Hematopoietic multipotent progenitor cell treated with erythropoietin and hydrocortisone succinate and interleukin-3 and kit ligand, for 6 days (in vitro differentiated cells): ENCODE data around the gene ANAPC16.
"Not testable (repeated sequence)": the region's sequence is repeated elsewhere in the genome, so short reads cannot be mapped to it uniquely, and the experiment has no call there.

Experiments used
- DNase-seq: peaks from one replicate; pipeline ENCODE4 v3.0.0-alpha.2; 2015

The ANAPC16 gene

DNA sequence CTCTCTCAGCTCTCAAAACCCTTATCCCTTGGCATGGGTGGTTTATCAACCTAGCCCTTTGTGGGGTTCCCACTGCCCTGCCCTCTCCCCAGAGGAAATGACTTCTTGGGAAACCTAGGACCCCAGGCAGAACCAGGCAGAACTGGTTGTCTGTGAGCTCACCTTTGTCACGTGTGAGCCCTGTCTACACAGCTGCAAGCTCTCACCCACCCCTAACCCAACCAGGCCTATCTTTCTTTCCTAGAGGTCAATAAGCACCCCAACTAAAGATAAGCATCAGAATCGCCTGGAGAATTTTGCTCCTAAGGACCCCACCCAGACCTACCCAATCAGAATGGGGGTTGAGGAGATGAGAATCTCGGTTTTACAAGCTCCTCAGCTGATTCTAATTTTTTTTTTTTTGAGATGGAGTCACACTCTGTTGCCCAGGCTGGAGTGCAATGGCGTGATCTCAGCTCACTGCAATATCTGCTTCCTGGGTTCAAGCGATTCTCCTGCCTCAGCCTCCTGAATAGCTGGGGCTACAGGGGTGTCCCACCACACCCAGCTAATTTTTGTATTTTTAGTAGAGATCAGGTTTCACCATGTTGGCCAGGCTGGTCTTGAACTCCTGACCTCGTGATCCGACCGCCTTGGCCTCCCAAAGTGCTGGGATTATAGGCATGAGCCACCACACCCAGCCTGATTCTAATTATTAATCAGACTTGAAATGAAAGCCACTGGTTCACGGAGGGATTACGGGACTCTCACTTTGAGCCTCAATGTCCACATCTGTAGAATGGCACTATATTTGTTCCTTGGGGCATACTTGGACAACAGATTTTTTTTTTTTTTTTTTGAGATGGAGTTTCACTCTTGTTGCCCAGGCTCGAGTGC, 50.4 kb downstream of the ANAPC16 start:
- DNase-seq: no peak

DNA sequence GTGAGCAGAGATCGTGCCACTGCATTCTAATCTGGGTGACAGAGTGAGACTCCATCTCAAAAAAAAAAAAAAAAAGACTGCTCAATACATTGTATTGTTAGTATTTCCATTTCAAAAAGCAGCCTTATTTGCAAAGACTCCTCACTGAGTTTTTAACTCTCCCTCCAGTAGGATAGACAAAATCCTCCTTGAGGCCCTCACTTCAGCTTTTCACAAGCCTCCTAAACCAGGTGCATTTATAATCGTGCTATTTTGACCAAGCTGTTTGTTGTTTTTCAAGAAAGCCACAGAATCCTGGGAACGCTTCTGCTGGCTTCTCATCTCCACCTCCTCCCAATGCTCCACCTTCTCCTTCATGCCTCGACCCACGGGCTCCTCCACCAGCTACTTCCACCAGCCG, 51.6 kb downstream of the ANAPC16 start:
- DNase-seq: no peak

DNA sequence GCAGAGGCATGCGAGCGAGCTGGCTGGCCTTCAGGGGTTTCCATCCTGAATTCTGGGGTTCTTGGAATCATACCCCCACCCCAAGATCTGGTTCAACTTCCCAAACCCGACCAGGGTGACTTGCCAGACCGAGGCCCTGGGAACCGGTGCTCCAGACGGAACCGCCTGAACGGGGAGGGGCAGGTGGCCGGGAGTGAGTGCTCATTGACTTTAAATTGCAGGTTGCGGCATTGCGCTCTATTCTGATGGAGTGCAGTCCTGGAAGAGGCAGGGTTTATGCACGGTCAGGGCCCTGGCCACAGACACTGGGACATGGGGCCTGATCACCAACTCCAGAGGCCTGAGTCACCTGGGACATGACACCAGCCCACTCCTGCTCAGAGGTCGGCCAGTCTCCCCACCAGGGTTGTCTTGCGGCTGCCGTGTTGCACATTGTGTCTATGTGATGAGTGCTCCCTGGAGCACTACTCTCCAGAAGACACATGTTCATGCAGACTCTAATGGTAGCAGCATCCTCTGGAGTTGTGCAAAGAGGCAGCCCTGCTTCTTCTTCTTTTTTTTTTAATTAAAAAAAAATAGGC, 52.1 kb downstream of the ANAPC16 start:
- no peak for DNase-seq

DNA sequence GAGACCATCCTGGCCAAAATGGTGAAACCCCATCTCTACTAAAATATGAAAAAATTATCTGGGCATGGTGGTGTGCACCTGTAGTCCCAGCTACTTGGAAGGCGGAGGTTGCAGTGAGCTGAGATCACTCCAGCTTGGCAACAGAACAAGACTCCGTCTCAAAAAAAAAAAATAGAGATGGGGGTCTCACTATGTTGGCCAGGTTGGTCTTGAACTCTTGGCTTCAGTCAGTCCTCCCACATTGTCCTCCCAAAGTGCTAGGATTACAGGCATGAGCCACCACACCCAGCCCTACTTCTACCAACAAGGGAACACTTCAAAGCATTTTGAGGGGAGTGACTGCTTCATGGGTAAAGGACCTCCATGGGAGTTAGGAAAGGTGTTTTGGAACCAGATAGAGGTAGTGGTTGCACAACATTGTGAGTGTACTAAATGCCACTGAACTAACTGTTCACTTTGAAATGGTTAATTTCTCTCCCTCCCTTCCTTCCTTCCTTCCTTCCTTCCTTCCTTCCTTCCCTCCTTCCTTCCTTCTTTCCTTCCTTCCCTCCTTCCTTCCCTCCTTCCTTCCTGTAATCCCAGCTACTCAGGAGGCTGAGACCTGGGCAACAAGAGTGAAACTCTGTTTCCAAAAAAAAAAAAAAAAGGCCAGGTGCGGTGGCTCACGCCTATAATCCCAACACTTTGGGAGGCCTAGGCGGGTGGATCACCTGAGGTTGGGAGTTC, 52.8 kb downstream of the ANAPC16 start:
- not testable (repeated sequence) for DNase-seq

DNA sequence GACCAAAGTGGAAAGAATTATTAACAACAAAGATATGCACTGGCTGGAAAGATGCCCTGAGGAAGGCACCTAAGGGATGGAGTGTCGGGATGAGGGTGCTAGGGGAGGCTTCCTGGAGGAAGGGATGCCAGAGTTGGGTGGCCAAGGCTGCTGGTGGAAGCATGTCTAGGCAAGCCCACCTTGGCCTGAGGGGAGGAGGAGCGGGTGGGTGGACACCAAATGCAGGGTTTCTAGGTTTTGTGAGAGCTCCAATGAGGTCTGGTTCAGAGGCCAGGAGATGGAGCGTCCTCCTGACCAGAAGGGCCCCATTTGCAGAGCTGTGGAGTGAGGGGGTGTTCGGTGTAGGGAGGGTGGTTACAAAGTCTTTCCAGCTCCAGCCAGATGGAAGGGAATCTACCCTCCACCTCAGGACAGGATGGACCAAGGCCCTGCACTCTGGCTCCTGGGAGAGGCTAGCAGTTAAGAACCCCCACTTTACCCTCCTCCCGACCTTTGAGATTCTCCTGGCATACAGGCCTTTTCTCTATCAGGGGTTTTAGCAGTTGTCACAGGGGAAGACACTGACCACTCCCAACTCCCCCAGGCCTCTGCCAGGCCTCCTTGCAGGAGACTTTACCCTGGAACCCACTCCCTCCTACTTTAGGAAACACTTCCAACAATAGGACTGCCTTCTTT, 54.9 kb downstream of the ANAPC16 start:
- no peak for DNase-seq

DNA sequence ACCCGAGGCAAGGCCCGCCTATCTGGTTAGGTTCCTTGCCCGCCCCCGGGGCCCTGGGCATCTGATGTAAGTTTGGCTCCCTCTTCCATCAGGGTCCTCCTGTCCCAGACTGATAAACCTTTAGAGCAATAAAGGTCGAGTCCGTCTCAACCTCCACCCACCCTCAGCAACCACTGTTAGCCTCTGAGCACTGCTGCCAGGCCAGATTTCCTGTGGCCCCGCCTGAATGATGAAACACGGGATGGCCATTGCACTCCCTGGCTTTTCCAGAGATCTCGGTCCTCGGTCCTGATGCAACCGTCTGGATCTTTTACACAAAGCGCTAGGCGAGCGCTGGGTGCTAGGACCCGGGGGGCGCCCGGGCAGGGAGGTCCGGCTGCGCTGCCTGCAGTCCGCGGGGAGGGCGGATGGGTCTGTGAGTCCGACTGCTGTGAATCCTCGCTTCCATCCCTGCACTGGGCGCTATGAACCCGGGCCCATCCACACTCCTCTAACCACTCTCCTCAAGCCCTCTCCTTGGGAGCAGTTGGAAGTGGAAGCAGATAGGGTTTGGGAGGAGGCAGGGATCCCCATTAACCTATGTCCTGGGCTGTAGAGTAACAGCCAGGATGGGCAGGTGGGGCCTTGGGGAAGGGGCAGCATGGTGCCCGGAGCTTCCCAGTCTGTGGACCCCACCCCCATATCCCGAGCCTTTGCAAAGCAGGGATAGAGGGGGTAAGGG, 57.0 kb downstream of the ANAPC16 start:
- DNase-seq: peak; percentile 90

DNA sequence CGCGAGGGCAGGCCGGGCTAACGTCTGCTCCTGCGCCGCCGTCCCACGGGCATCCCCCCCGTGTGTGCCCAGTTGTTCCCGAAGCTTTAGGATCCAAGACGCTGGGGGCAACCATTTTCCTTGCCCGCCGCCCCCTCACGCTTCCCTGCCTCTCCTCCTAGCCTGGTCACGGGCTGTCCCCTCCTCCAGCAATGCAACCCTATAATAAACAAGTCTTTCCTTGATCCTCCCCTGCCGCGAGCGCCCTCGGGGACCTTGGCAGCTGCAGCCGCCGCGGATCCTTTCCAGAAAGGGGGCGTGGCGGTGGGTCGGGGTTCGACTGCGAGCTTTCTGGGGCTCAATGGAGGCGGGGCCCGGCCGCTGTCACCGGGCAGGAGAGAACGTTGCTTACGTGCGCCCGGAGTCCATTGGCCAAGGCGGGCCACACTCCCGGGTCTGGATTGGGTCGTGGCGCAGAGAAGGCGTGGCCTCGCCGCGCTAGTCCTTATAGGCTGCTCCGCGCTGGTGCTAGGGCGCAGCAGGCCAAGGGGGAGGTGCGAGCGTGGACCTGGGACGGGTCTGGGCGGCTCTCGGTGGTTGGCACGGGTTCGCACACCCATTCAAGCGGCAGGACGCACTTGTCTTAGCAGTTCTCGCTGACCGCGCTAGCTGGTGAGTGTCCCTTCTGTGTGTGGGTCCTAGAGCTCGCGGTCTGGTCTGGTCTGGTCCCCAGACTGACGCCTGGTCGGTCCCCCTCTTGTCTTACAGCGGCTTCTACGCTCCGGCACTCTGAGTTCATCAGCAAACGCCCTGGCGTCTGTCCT, 57.8 kb downstream of the ANAPC16 start, which contains the start of gene DDIT4:
TSS of gene DDIT4 (plus strand) at position 515 of the 803 bp plus-strand sequence. CDS start 293 bp downstream, outside the sequence.
- DNase-seq: peak; percentile 99

DNA sequence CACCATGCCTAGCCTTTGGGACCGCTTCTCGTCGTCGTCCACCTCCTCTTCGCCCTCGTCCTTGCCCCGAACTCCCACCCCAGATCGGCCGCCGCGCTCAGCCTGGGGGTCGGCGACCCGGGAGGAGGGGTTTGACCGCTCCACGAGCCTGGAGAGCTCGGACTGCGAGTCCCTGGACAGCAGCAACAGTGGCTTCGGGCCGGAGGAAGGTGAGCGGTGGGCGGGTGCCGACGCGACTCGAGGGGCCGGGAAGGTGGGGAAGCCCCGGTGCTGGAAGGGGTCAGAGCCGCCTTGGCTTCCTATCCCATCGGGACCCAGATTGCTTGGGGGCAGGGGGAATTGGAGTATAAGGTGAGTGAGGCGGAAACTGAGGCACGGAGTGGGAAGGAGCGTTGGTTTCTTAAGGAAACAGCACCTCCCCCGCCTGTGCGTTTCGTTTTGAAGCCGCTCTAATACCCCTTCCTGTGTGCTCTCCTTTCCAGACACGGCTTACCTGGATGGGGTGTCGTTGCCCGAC, 58.5 kb downstream of the ANAPC16 start:
- no peak for DNase-seq

DNA sequence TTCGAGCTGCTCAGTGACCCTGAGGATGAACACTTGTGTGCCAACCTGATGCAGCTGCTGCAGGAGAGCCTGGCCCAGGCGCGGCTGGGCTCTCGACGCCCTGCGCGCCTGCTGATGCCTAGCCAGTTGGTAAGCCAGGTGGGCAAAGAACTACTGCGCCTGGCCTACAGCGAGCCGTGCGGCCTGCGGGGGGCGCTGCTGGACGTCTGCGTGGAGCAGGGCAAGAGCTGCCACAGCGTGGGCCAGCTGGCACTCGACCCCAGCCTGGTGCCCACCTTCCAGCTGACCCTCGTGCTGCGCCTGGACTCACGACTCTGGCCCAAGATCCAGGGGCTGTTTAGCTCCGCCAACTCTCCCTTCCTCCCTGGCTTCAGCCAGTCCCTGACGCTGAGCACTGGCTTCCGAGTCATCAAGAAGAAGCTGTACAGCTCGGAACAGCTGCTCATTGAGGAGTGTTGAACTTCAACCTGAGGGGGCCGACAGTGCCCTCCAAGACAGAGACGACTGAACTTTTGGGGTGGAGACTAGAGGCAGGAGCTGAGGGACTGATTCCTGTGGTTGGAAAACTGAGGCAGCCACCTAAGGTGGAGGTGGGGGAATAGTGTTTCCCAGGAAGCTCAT, 59.0 kb downstream of the ANAPC16 start:
- peak; percentile 68 for DNase-seq

DNA sequence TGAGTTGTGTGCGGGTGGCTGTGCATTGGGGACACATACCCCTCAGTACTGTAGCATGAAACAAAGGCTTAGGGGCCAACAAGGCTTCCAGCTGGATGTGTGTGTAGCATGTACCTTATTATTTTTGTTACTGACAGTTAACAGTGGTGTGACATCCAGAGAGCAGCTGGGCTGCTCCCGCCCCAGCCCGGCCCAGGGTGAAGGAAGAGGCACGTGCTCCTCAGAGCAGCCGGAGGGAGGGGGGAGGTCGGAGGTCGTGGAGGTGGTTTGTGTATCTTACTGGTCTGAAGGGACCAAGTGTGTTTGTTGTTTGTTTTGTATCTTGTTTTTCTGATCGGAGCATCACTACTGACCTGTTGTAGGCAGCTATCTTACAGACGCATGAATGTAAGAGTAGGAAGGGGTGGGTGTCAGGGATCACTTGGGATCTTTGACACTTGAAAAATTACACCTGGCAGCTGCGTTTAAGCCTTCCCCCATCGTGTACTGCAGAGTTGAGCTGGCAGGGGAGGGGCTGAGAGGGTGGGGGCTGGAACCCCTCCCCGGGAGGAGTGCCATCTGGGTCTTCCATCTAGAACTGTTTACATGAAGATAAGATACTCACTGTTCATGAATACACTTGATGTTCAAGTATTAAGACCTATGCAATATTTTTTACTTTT, 59.7 kb downstream of the ANAPC16 start:
- peak; percentile 26 for DNase-seq

DNA sequence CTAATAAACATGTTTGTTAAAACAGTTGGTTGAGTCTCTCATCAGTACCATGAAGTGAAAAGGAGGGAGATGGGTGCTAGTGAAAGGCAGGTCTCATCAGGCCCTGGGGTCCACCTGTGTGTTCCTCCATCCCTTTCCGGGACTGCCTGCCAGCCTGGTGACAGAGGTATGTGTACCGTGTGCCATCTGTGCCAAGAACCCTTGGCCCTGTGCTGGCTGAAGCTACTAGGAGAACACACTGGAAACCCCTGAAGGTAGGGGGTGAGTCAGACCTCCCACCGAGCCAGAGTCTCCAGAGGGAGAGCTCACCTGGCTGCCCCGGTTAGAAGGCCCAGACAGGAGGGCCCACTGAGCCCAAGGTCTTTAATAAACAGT, 60.2 kb downstream of the ANAPC16 start:
- DNase-seq: no peak

DNA sequence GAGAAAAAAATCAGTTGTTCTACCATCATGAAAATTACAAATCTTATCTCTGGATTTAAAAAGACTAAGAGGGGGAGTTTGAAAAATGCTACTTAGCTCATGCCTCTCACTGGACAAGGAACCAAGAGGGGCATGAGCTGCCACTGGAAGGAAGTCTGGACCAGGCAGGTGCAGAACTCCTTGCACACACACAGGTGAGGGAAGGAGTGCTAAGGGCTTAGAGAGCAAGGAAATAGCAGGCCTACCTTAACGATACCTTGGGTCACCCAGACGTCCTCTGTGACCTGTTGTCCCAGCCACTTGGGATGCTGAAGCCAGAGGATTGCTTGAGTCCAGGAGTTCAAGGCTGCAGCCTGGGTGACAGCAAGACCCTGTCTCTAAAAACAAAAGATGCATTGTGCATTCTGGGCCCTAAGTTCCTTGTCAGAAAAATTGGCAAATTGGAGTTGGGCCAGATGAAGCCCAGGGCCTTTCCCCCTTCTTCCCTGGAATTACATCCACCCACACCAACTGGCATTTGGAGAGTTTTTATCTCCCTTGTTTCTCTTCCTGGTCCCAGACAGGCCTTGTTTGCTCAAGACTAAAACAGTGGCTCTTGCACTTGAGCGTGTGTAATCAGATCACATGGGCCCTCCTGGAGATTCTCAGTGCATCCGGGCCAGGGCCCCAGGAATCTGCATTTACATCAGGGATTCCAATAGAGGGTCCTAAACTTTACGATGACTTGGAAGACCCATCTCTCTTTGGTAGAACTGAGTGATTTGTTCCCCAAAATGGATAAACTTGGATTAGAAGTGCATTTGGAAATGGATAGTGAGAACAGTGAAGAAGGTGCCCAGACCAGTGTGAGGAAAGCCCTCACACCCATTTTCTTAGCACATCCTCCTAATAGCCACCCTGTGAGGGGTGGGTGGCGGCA, 60.9 kb downstream of the ANAPC16 start:
- no peak for DNase-seq

DNA sequence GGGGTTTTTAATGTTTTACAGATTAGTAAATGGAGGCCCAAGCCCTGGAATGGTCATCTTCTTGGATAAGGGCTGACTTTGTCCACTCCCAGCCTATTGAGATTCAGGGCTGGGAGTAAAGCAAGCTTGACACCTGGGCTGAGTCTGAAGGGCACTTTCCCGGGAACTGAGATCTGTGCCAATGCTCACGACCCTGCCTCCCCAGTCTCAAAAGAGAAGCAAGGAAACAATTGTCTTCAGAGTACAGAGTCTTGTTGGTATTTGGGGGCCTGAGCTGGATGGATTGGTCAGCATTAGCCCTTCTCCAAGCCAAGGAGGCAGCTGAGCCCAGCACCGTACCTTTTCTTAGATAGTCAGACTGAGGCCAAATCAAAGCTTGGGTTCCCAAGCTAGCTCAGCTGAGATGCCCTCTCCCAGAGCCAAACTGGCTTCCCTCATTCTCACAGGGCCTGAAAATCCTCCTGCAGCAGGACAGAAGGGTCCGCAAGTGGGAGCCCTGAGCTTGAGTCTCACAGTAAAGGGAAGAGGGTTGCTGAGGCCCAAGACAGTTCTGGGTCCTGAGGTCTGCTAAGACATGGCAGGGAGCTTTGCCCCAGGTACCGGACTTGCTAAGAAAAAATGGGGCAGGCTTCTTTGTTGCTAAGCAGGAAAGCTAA, 61.7 kb downstream of the ANAPC16 start:
- no peak for DNase-seq

DNA sequence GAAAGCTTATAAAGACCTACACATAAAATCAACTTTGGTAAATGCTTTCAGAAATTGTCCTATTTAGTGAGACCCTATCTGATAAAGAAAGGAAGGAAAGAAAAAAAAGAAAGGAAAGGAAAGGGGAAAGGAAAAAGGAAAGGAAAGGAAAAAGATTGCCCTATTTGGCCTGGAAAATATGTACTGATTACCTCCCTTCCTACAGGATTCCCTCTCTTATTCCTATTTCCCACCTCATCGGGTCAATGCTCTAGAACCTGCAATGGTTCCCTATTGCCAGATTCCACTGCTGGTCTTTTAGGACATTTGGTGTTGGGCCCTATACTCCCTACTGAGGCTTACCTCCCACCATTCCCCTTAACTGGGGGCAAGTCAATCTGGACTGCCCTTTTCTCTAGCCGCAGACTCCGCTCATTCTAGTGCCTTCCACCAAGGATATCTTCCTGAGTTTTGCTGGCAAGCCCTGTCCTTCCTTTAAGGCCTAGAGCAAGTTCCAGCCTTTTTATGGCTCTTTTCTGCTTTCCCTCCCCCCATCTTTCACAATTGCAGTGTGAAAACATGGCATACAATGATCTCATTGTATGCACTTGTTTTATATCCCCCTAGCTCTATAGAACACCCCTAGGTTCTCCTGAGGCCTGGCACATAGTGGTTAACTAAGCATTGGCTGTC, 62.3 kb downstream of the ANAPC16 start:
- DNase-seq: no peak

DNA sequence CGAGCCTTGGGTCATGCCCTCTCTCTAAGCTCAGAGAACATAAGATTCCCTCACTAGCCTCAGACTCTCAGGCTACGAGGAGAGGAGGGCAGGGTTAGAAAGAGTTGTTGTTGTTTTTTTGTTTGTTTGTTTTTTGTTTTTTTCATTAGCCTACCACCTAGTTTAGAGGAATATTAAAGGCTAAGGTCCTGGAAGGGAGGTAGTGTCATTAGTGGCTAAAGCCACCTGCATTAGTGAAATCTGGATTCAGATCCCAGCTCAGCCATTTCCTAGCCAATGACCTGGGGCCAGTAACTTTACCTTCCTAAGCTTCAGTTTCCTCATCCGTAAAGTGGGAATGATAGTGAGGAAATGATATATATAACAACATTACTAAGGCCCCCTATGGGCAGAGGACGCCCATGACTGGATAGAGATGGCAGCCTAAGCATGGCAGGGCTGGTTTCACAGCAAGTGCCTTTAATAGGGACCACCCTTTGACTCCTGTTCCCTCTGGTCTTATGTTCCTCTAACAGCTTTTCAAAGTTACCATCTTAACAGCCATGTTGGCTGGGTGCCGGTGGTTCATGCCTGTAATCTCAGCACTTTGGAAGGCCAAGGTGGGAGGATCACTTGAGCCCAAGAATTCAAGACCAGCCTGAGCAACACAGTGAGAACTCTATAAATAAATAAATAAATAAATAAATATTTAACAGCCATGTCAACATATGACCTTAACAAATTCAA, 63.0 kb downstream of the ANAPC16 start:
- no peak for DNase-seq

DNA sequence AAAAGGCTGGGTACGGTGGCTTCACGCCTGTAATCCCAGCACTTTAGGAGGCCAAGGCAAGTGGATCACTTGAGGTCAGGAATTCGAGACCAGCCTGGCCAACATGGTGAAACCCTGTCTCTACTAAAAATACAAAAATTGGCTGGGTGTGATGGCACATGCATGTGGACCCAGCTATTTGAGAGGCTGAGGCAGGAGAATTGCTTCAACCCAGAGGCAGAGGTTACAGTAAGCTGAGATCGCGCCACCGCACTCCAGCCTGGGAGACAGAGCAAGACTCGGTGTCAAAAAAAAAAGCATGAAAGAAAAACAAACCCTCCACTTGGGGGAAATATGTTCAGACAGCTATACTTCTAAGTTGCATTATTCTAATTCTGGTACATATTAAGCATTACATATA, 63.8 kb downstream of the ANAPC16 start:
- DNase-seq: not testable (repeated sequence)

DNA sequence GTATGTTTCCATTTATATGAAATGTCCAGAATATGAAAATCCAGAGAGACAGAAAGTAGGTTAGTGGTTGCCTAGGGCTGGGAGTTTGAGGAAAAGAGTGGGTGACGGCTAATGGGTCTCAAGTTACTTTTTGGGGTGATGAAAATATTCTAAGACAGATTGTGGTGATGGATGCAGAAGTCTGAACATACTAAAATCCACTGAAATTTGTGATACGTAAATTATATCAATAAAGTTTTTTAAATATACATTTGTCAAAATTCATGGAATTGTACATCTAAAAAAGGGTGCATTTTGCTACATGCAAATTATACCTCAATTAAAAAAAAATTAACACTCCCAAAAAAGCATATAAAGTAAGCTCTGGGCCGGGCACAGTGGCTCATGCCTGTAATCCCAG, 67.3 kb downstream of the ANAPC16 start:
- DNase-seq: no peak
